IPS DF 4.7 (cell line): ENCODE results near the gene CACNA2D4.

Source experiments
- DNase-seq: peaks from one replicate; pipeline ENCODE4 v3.0.0-alpha.2; 2013; ENCODE audit warnings: low spot score; ENCODE audit errors: extremely low read depth

The CACNA2D4 gene

DNA sequence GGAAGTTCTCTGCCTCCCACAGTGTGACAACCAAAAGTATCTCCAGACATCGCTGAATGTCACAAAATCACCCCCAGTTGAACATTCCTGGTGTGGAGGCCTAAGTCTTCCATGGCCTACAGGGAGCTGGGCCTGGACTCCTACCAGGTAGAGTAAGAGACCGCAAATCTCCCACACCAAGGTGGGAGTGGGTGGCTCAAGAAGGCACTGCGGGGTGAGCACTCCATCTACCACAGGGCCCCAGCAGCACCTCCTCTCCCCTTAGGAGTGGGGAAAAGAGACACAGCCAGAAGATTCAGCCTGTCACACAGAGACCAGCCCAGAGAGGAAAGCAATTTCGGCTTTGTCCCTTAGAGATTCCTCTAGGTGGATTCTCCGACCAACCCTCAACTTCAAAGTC lies 72.6 kb downstream of the CACNA2D4 start:
- DNase-seq = no peak

DNA sequence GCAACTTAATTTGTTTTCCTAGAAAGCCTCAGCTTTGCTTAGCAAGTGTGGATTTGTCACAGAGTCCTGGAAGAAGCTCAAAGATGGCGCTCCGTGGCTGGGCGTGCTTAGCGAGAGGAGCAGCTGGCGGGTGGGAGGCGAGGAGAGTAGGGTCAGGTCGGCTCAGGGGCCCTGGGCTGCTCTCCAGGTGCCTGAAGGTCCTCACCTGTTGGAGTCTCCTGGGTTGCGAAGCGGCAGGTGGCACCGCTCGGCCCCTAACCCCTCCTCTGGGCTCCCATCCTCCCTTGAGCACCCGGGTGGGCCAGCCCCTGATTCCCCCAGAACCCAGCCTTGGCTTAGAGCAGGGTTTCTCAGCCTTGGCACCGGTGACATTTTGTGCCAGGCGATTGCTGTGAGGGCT lies 73.0 kb downstream of the CACNA2D4 start:
- DNase-seq = no peak

DNA sequence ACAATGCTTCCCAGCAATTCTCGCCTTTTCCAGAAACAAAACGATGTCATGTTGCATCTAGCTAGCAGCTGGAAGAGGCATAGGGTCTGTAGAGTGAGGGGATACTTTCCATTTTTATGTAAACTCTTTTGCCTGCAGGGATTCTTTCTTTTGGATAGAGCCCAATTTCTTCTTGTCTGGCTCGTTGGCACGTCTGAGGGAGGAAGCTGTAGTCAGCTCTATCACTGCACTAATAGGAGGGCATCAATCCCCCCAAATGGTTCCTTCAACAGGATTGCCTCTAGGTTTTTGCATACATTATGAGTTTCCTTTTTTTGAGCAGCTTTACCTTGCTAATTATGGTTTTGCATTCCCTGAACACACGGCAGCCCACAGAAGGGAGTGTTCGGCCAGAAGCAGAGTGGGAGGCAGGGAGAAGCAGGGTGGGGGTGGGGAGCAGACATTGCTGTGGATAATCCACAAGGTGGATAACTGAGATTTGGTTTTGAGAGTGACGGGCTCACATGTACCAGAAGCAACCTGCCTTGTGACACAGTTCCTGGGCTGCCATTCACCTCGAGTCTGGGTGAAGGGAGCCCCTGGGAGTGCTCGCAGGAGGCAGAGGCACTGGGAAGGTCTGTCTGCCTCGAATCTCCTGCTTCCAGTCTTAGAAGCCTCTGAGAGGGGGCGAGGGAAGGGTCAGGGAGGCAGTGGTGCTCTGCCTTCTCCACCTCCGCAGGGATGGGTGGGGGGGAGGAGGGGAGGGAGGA lies 73.6 kb downstream of the CACNA2D4 start:
- no peak for DNase-seq

DNA sequence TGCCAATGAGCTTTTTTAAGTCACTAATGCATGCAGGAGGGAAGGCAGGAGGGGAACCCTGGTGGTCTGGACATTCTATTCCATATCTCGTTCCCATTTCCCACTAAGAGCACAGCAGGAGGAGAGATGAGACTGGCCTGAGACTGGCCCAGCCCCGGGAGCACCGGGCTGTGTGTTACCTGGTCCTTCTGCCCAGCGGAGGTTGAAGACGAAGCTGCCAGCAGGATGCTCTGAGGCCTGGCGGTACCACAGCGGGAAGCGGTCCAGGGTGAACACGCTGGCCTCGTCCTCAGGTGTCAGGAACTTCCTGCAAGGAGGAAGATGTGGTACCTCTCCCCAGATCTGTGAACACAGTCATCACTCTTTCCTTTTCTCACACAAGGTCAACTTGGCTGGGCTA lies 74.2 kb downstream of the CACNA2D4 start:
- no peak for DNase-seq

DNA sequence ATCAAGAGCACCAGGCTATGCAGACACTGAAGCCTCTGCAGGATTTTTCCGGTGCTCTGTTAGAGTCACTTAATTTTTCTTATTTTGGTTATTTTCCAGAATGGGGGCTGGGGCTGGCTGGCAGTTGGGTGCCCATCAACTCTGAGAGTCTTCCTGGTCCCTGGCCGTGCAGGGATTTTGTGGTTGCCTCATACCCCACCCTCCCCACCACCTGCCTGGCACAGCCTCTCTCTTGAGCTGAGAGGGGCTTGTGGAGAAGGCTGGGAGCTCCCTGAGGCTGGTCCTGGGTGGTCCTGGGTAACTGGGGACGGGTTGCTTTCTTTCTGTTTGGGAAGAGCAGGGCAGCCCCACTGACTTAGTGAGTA lies 74.8 kb downstream of the CACNA2D4 start:
- no peak for DNase-seq

DNA sequence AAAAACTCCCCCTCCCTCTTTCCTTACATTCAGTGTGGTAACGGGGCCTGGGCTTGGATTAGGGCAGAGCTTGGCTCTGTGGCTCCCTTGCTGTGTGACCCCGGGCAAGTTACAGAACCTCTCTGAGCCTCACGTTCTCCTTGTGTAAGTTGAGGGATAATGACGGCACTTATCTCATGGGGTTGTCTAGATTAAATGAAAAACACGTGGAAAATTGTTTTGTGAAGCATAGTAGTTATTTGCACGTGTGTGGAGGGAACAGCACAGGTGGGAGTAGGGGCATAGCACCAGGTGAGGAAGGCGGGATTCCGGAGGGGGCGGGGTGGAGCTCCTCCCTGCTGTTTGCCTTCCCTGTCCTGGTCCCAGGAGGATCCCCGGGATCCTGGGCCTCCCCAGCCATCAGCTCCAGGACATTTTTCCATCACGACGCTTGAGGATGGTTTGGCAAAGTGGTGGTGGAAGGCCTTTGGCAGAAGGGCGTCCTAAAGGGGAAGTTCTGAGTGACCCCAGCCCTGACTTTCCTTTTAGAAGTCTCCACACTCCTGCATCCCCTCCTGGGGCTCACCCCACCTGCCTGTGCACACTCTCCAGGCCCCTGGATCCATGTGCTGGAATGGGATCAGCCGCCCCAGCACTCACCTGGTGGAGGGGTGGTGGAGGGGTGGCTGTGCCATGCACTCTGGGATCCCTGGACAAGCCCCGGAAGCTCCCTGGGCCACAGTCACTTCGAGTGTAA lies 75.4 kb downstream of the CACNA2D4 start:
- DNase-seq = no peak

DNA sequence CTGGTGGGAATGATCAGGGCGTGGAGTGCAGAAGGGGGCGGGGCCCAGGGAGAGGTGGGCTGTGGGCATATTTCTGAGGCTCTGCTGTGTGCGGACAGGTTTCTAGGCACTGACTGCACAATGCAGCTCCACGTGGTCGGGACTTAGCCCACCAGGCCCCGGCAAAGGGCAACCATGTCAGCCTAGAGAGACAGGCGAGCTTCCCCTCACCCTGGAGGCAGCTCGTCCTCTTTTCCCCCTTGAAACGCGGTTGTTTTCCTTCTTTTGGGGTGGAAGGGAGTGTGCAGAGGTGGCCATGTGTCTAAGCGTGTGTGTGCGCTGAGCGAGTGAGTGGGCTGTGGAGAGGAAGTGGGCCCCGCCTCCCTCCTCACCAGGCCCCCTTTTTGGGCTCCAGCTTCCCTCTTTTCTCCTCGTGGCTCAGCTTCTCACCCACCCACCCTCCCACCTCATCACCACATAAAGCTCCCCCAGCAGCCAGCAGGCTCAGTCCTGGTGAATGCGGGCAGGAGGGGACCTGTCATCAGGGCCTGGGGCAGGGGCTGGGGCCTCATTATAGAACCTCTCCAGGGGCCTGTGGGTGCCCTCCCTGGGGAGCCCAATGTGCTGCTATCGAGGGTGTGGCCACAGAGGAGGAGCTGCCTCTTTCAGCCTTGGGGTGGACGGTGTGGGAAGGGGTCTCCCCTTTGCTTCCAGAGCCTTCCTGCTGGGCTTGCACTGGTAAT lies 76.1 kb downstream of the CACNA2D4 start:
- DNase-seq = no peak

DNA sequence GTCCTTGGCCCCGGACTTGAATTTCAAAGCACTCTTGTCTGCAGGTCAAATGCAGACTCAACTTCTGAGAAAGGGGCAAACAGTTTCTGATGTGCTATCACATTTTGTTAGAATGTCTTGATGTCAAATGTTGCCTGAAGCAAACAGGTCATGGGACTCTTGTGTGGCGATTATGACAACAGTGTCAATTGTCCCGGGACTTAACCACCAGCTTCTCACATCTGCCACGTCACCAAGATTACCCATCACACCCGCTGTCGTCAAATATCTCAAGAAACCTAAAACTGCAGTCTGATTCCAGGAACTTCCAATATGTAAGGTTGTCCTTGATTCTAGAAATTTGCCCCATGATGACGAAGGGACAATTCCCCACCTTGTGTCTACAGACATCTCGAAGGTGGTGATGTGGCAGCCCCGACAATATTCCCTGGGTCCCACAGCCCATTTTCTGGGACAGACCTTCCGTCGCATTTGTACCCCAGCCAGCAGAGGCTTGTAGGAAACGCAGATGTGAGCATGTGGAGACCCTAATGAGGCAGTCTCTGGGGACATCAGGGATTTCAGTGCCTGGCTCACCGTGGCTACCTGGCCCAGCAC lies 76.8 kb downstream of the CACNA2D4 start:
- DNase-seq = no peak

DNA sequence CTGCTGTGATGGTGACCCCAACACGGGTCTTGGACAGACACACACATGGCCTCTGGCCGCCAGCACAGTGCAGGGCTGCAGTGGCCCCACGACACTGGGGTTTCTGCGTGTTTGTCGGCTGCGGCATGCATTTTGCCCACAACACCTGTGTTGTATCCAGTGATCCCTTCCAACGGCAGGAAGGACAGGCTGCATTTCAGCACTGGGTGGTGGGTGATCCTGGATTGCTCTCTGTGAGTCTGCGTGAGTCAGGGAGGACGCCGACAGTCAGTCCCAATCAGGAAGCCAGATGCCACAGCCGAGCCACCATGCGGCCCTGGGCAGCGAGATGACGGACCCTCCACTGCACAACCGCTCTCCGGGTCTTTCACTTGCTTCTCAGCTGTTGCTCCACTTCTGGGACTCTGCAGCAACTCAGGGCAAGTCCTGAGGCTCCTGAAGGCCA lies 77.4 kb downstream of the CACNA2D4 start:
- no peak for DNase-seq

DNA sequence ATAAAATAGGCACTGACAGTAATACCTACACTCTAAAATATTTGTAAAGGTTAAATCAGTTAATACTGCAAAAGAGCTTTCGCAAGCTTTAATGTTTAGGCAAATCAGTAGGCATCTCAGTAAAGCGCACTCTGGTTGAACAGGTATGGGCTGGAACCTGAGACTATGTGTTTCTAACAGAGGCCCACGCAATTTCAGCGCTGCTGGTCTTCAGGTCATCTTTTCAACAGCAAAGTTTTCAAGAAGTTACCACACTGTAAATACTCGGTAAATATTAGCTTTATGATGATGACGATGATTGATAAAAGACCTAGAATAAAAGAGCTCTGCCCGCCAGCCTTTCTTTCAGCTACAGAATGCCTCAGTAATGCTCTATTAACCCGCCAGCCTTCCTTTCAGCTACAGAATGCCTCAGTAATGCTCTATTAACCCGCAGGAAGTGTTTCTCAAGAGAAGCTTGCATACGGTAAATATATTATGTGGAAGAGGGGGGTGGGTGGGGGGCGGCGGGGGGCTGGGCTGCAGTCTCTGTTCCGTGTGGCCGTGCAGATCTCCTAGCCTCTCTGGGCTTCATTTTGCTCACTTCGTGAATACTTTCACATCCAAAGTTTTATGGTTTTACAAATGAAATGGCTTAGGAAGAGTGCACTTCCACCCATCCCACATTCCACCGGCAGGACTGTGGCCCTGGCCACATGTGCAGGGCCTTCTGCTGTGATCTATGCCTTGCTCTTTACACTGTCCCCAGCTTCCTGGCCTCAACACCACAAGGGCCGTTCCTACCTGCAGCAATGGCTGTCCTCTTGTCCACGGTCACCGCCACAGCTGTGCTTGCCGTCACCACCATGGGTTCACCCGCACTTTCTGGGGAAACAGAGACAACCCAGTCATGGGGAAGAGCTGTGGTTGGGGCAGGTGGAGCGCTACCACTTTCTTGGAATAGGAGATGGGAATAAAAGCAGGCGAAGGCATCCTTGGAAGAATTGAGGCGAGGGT lies 78.2 kb downstream of the CACNA2D4 start:
- DNase-seq = no peak

DNA sequence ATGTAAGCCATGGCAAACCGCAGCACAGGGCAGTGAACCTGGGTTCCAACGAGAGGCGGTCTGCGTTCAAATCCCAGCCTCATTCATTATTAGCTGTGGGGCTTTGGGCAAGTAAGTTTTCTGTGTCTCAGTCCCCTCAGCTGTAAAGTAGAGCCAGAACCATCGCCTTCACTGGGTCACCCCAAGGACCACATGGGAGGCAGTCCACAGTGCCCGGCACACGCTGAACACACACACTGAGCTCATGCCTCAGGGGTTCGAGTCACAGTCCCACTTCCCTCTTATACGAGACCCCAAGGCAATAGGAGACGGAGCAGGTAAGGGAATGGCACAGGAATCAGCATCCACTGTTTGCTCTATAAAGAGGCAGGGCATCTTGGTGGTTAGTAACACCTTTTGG lies 79.0 kb downstream of the CACNA2D4 start:
- no peak for DNase-seq

DNA sequence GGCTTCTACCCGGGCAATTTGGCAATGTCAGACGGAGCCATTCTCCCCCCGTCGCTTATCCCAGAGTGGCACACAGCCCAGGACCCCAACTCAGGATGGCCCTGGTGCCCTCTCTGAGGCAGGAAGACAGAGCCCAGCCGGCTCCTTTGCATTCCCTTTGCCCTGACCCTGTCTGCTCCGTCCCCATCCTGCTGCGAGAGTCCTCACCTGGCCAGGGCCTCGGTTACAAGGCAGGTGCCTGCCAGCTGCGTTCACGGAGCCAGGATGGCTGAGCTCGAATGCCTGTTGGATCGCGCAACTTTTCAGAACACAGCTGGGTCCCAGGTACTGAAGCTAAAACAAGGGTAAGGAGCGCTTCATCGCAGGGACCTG lies 79.5 kb downstream of the CACNA2D4 start:
- no peak for DNase-seq

DNA sequence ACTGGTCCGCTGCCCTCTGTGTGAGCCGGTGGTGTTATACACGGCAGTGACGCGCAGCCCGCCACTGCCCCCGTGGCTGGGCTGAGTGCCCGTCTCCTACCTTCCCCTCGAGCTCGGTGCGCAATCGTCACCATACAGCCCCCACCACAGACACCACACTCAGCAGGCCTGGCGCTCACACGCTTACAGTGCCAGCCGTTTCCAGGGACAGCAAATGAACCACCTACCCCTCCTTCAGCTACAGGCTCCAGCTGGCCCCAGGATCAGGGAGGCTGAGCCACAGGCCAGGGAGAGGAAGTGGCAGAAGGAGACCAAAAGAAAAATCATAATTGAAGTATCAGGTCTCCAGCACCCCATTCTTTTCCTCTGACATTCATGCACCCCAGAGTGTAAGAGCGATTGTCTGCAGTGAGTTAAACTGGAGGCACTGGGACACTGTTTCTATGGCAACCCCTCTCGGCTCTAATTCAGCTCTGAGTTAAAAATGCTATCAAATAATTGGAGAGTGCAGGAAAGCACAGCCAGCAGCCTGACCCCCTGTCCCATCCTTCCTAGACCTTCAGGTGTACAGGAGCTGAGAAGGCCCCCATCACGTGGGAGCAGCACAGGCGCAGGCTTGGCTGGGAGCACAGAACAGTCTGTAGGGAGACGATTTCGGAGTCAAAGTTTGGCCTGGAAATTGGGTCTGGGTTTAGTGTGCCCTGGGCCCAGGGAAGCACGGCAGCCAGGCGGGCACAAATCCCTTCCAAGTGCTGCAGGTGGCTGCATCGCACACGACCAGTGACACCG lies 80.1 kb downstream of the CACNA2D4 start:
- DNase-seq = no peak

DNA sequence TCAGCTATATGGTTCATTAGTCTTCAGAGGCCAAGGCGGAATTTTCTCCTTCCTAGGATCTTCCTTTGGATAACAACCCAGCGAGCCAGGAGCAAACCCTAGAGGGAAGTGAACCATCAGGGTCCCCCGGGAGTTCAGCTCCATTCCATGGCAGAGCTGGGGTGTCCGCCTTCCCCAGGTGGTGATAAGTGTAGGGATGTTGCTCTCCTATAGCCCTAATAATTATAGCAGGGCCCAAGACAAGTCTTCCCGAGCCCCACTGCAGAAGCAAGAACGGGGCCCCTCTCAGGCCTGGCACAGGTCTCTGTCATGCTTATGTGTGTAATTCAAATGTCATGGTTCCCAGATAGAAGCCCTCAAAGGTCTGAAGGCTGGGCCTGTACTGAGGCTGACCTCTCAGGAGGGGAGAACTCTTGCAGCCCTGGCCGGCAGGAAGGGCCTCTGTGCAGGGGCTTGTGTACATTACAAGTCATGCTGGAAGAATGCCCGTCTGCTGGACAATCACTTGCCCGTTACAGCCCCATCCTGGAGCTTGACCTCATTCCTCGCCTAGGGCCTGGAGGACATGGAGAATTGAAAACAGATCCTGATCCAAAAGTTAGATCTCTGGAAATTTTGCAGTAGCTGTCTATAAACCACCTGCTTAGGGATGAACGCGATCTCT lies 80.8 kb downstream of the CACNA2D4 start:
- DNase-seq = no peak

DNA sequence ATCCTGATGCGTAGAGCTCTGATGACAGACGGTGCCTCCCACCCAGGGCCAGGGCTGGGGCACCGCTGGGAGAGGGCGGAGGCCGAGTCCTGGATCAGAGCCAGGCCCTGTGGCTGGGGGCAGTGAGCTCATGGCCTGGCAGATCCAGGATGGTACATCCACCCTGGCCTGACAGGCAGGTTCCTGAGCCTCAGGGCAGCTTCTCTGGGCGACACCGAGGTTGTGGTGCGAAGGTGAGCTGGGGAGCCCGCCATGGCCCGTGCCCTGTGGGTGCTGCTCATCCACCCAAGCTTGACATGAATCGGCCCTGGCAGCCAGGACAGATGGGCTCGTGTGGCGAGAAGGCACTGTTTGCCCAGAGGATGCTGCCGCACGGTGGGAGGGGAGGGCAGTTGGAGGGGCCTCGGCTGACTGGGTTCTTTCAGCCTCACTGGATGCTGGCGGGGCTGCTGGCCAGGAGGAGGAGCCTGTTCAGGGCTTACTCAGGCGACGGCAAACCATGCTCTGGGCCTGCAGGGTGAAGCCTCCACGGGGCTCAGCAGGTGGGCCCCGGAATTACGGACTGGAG lies 81.5 kb downstream of the CACNA2D4 start:
- no peak for DNase-seq

DNA sequence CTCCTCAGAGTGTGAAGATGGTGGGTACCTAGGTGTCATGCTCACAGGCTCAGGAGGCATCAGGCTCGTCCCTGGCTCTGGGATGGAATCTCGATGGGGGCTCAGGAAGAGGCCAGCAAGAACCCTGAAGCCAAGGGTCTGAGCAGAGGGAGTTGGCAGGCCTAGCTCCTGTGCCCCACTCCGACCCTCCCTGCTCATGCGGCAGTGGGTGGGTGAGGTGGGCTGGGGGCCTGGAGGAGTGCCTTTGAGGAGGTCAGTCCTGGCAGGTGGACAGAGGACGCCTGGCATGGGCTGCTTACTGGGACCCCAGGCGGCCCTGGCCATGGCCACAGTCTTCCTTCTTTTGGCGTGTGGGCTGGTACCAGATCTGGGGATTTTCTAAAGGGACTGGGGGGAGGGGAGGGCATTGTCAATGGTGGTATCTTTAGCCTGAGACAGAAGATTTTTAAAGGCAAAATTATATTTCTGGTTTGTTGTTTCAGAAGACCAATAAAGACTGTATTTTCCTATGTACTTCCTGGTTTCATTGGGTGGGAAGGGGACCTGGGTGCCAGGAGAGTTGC lies 82.1 kb downstream of the CACNA2D4 start:
- DNase-seq = no peak

DNA sequence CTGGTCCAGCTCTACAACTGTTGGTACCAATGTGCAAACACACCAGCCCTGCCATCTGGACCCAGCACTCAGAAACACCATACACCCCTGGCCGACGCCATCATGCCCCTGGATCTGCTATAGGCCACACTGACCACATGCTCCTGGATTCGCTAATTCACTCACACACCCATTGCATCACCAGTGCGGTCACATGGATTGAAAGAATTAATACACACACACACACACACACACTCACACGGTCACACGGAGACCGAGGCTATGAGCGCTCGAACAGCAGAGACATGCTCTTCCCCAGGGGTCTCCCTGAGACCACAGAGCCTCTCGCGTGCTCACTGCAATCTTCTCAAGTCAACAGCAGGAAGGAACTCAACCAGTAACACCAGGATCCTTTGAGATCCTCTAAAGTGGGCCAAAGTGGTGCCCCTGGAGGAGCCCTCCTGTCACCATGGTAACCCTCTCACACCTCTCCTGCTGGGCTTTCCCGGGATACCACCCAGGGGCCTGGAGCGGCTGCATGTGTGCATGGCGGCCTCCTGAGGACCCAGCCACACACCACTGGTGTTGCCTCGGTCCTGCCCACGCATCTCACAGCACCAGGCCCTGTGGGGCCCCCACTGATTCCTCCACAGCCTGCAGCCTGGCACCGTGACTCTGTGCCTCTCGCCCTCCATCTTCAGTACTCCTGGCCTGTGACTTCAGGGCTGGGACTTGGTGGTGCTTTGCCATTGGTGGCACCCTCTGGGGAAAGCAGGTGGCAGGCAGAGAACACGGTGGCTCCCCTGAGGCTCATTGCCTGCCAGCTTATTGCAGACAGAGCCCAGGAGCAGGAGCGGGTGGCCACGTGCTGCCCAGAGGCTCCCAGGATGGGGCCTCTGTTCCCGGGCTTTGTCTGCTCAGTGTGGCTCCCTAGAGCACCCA lies 83.0 kb downstream of the CACNA2D4 start:
- DNase-seq = no peak
